ENCODE results near the gene WDR91.
A peak's percentile ranks its signal among the peaks of the same experiment; 100 is the strongest.

WDR91 gene

DNA sequence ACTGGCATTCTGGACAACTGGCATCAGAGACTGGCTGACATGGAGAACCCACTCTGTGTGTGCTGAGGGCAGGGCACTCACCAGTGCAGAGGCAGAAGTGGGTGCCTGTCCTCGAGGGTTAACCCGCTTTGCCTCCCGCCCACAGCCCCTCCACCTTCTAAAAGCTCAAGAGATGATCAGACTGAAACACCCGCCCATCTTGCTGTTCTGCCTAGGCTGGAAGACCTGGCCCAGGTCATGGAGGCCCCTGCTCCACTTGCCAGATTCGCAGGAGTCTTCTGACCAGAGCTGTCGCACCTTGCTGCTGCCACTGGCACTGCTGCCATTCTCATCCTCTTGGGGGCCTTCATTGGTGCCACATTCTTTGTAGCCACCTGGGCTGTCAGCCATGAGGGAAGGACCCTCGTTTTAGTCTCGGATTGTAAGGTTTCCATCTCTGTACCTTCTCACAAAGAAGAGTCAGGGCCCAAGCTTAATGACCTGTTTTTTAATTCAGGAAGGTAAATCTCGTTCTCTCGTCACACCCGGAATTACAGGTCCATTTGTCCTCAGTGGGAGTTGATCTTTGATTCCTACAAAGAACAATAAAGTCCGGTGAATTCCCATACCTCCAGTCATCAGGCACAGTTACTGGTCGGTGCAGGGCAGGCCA lies 42.7 kb downstream of the WDR91 start:
- peak overlapping the region in 1 of 2 donors; percentile 82 for H3K4me3 ChIP-seq (replicated peaks in 1 of 2; ENCODE audit: low read depth in 2 of 2, low read length in 2 of 2)
- no peak for DNase-seq (ENCODE audit: low read depth in 2 of 2)
- TF ChIP-seq, protein P1, sequence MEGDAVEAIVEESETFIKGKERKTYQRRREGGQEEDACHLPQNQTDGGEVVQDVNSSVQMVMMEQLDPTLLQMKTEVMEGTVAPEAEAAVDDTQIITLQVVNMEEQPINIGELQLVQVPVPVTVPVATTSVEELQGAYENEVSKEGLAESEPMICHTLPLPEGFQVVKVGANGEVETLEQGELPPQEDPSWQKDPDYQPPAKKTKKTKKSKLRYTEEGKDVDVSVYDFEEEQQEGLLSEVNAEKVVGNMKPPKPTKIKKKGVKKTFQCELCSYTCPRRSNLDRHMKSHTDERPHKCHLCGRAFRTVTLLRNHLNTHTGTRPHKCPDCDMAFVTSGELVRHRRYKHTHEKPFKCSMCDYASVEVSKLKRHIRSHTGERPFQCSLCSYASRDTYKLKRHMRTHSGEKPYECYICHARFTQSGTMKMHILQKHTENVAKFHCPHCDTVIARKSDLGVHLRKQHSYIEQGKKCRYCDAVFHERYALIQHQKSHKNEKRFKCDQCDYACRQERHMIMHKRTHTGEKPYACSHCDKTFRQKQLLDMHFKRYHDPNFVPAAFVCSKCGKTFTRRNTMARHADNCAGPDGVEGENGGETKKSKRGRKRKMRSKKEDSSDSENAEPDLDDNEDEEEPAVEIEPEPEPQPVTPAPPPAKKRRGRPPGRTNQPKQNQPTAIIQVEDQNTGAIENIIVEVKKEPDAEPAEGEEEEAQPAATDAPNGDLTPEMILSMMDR (IDR thresholded peaks at IDR 0.05; ENCODE audit: low read depth, low read length): no peak

DNA sequence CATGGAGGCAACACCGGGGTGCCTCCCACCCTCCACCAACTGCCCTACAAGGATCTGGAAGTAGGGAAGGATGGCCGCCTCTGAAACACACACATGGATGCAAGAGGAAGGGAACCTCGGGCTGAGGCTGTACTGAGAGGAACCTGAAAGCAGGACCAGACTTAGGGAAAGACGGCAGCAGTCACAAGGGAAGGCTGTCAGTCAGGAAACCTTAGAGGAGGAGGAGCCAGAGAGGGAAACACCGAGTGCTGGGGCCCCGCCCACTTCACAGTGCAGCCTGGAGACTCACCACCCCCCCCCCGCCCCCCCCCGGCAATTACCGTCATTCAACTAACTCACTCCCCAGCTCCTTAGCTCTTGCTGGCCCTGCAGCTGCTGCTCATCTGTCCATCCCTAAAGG lies 43.3 kb downstream of the WDR91 start:
- DNase-seq (ENCODE audit: low read depth in 2 of 2): no peak
- no peak overlapping the region for H3K4me3 ChIP-seq (replicated peaks in 1 of 2; ENCODE audit: low read depth in 2 of 2, low read length in 2 of 2)
- TF ChIP-seq, protein P1 (IDR thresholded peaks at IDR 0.05; ENCODE audit: low read depth, low read length): no peak

DNA sequence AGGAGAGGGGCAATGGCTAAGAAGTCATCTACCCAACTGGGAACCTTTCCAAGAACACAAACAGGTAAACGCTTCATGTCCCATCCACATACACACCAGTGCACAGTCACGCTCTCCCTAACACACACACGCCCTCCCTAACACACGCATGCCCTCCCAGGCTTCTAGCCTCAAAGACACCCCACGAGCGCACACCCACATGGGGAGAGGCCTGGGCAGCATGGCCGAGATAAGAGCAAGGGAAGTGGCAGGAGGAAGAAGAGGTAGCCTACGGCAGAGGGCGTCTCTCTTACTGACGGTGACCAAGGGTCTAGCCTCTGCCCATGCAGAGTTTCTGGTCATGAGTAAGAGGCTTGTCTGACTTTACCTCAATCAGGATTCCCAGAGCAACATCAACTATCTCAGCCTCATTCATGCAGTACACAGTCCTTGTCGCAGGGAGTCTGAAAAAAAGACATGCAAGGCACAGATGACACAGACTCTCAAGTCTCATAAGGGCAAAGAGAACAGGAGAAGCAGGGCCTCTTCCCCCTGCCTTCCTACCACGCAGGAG lies 43.9 kb downstream of the WDR91 start:
- H3K4me3 ChIP-seq (replicated peaks in 1 of 2; ENCODE audit: low read depth in 2 of 2, low read length in 2 of 2): no peak overlapping the region
- TF ChIP-seq, protein P1 (IDR thresholded peaks at IDR 0.05; ENCODE audit: low read depth, low read length): no peak
- DNase-seq (ENCODE audit: low read depth in 2 of 2): no peak

DNA sequence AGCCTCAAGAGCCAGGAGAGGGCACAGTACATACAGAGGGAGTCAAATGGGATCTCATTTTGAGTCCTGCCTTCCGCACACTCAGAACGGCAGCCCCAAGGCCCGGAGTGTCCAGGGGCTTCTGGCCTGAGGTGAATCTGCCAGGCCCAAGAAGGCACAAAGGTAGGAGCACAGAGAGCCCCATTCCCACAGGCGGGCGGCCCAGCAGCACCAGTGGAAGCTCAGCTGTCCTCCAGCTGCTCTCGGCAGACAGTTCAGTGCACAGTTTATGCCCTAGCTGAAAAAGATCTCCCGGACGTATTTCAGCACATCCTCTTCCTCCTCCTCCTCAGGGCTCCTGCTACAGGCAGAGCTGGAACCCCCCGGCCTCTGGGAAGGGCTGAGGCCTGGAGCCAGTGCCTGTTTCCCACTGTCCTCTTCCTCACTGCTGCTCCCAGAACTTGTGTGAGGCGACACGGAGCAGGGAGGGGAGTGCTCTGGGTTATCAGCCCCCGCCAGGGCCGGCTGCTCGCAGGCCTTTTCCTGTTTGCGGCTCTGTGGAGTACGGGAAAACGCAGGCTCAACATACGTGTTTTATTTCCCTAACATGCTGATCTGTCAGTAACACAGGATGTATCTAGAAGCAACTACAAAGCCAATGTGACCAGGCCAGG lies 44.9 kb downstream of the WDR91 start:
- TF ChIP-seq, protein P1 (IDR thresholded peaks at IDR 0.05; ENCODE audit: low read depth, low read length): no peak
- DNase-seq (ENCODE audit: low read depth in 2 of 2): no peak
- no peak overlapping the region for H3K4me3 ChIP-seq (replicated peaks in 1 of 2; ENCODE audit: low read depth in 2 of 2, low read length in 2 of 2)

- H3K4me3 ChIP-seq (replicated peaks in 1 of 2; ENCODE audit: low read depth in 2 of 2, low read length in 2 of 2): no peak overlapping the region
- TF ChIP-seq, protein P1 (IDR thresholded peaks at IDR 0.05; ENCODE audit: low read depth, low read length): no peak
- DNase-seq (ENCODE audit: low read depth in 2 of 2): no peak
Measured at GRCh38 chr7:135165862-135166261, 45.5 kb downstream of the WDR91 start.

GRCh38 chr7:135164357-135165061 lies 46.8 kb downstream of the WDR91 start:
- peak in 1 of 2 donors; percentile 32 for DNase-seq (ENCODE audit: low read depth in 2 of 2)
- H3K4me3 ChIP-seq (replicated peaks in 1 of 2; ENCODE audit: low read depth in 2 of 2, low read length in 2 of 2): no peak overlapping the region
- TF ChIP-seq, protein P1 (IDR thresholded peaks at IDR 0.05; ENCODE audit: low read depth, low read length): peak; percentile 32
